Dendritic cell treated with granulocyte-macrophage colony-stimulating factor and Interleukin-4, amounts not matched to agents 40 ng/mL and 50 ng/mL, for 4 days (primary cell): Measurements from ENCODE around the gene H2BK1.

Experiments
- H3K27ac Mint-ChIP-seq: one replicate; pipeline ENCODE4 v1.8.0; 2022; ENCODE audit warnings: mild to moderate bottlenecking, mixed read lengths
- H3K27me3 Mint-ChIP-seq: one replicate; pipeline ENCODE4 v1.8.0; 2022; ENCODE audit warnings: mild to moderate bottlenecking, mixed read lengths
- H3K36me3 Mint-ChIP-seq: one replicate; pipeline ENCODE4 v1.8.0; 2022; ENCODE audit warnings: low read depth, mixed read lengths
- H3K4me1 Mint-ChIP-seq: one replicate; pipeline ENCODE4 v1.8.0; 2022; ENCODE audit warnings: low read depth, mixed read lengths
- H3K4me3 Mint-ChIP-seq: one replicate; pipeline ENCODE4 v1.8.0; 2022; ENCODE audit warnings: mild to moderate bottlenecking, moderate library complexity, mixed read lengths
- H3K9me3 Mint-ChIP-seq: one replicate; pipeline ENCODE4 v1.8.0; 2022; ENCODE audit warnings: mixed read lengths
- intact Hi-C: fragments of 100-400 bp; cut with micrococcal nuclease; formaldehyde crosslinking; loops from one replicate; pipeline ENCODE4 v1.15.0; 2022

Gene H2BK1

GRCh38 chr7:151210087-151210854, at the start of gene H2BK1:
H2BK1 (minus strand) TSS chr7:151210488; CDS start chr7:151210318, 170 bp downstream.
- Mint-ChIP-seq H3K27me3 (peaks cover 28% of the 10 kb centered on the region), H3K27ac (no peak within 1 kb of the TSS), H3K4me3 (no peak within 1 kb of the TSS), H3K36me3 (peaks cover 42% of the 10 kb centered on the region), H3K4me1 (no peaks in the 10 kb centered on the region), H3K9me3 (no peaks in the 10 kb centered on the region)
- intact Hi-C loops: no loop called here

GRCh38 chr7:151257990-151258389, 47.7 kb upstream of the H2BK1 start:
- Mint-ChIP-seq H3K9me3 (no peaks in the 10 kb centered on the region), H3K27ac (no peak overlapping the region), H3K36me3 (no peaks in the 10 kb centered on the region), H3K4me1 (no peaks in the 10 kb centered on the region), H3K4me3 (no peak overlapping the region), H3K27me3 (peaks cover 51% of the 10 kb centered on the region)
- intact Hi-C loops: no loop called here

DNA sequence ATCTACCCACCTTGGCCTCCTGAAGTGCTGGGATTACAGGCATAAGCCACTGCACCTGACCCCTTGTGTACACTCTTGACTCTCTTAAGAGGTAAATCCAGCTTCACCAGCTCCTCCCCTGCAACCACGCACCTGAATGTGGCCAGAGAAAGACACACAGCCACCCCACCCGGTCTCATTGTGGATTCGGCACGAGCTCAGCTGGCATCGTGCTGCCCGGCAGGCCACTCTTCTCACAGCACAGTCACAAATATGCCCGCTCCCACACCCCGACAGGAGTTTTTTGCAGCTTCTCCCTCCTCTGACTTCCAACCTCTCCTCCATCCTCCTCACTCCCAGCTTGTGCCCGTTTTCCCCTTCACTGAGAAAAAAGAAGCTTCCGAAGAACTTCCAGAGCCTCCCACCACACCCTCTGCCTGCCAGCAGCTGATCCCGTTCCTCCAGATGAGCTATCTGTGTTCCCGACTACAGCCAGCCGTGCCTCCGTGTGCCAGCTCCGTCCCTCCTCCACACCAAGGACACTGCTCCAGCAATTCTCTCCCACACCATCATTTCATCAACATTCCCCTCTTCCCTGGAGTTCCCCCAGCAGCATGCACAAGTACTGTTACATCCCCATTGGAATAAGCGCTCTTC, 46.2 kb upstream of the H2BK1 start:
- H3K9me3 Mint-ChIP-seq: no peaks in the 10 kb centered on the region
- H3K36me3 Mint-ChIP-seq: no peaks in the 10 kb centered on the region
- intact Hi-C loops: no loop called here
- H3K4me3 Mint-ChIP-seq: no peak overlapping the region
- peaks cover 8% of the 10 kb centered on the region for H3K4me1 Mint-ChIP-seq
- no peak overlapping the region for H3K27ac Mint-ChIP-seq
- H3K27me3 Mint-ChIP-seq: peaks cover 58% of the 10 kb centered on the region

- Mint-ChIP-seq H3K27me3 (peaks cover 65% of the 10 kb centered on the region), H3K27ac (no peak overlapping the region), H3K36me3 (no peaks in the 10 kb centered on the region), H3K4me3 (no peak overlapping the region), H3K9me3 (no peaks in the 10 kb centered on the region), H3K4me1 (peaks cover 17% of the 10 kb centered on the region)
- intact Hi-C loops: no loop called here
Observed at GRCh38 chr7:151255390-151255789, 45.1 kb upstream of the H2BK1 start.

DNA sequence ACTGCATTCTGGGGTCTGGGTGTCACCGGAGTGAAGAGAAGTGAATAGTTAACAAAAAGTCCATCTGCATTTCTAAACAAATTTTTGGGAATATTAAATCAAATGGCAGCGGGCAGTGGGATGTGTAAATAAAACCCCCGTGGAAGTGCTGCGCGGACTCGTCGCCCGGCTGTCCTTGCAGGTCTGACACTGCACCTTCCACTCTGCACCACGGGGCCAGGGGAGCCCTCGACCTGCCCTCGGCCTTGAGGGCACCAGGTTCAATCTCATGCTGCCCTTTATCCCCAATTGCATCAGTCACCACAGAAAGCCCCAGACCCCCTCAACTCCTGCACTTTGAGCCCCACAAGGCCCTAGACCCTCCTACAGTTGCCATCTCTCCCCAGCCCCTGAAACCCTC, 44.6 kb upstream of the H2BK1 start:
- peaks cover 23% of the 10 kb centered on the region for H3K4me1 Mint-ChIP-seq
- H3K27me3 Mint-ChIP-seq: peaks cover 70% of the 10 kb centered on the region
- H3K36me3 Mint-ChIP-seq: no peaks in the 10 kb centered on the region
- H3K4me3 Mint-ChIP-seq: no peak overlapping the region
- intact Hi-C loops: no loop called here
- no peaks in the 10 kb centered on the region for H3K9me3 Mint-ChIP-seq
- no peak overlapping the region for H3K27ac Mint-ChIP-seq

DNA sequence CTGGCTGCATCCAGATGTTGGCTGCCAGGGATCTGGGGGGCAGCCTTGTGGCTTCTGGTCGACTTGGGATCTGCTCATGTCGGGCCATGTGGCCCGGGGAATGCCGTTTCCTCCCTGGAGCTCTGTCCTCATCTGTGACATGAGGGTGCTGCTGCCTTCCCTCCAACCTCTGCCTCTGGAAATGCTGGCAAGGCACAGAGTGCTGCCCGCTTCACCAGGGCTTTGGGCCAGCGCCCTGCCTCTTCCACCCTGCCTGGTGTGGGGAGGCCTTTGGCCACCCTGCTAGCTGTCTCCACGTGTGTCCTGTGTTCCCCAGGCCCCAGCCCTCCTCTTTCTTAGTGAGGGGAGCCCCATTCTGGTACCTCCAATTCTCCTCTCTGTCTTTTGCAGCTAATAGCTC, 44.0 kb upstream of the H2BK1 start:
- Mint-ChIP-seq H3K4me1 (peaks cover 28% of the 10 kb centered on the region), H3K36me3 (no peaks in the 10 kb centered on the region), H3K9me3 (no peaks in the 10 kb centered on the region), H3K27me3 (peaks cover 74% of the 10 kb centered on the region), H3K27ac (no peak overlapping the region), H3K4me3 (no peak overlapping the region)
- intact Hi-C loops: no loop called here

DNA sequence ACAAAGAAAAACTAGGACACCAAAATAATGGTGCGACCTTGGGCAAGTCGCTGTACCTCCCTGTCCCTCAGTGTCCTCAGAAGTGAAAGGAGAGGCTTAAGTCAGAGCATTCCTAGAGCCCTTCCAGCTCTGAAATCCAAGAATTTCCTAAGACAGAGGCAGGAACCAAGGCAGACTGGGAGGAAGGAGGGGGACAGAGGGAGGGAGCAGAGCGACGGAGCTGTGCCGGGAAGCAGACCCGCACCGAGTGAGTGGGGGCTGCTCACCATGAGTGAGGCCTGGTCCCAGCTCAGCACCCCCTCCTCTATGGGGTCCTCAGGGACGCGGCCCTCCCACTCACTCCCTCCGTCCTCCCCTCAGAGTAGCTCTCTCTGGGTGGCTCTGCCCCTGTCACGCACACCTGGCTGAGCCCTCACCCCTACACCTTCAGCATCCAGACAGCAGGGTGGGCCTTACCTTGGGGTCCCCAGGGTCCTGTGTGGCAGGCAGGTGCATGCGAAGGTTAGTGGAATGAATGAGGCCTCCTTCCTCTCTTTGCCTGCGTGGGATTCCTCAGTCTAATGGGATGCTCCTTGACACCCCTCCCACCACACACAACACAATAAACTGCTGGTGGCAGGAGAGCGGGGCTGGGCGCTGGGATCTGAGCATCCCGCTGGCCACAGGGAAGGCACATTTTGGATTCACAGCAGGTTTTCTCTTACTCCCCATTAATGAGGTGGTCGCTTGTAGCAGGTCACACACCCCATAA, 42.8 kb upstream of the H2BK1 start:
- intact Hi-C loops: no loop called here
- peaks cover 82% of the 10 kb centered on the region for H3K27me3 Mint-ChIP-seq
- peaks cover 37% of the 10 kb centered on the region for H3K4me1 Mint-ChIP-seq
- no peak overlapping the region for H3K4me3 Mint-ChIP-seq
- no peaks in the 10 kb centered on the region for H3K9me3 Mint-ChIP-seq
- no peaks in the 10 kb centered on the region for H3K36me3 Mint-ChIP-seq
- no peak overlapping the region for H3K27ac Mint-ChIP-seq

DNA sequence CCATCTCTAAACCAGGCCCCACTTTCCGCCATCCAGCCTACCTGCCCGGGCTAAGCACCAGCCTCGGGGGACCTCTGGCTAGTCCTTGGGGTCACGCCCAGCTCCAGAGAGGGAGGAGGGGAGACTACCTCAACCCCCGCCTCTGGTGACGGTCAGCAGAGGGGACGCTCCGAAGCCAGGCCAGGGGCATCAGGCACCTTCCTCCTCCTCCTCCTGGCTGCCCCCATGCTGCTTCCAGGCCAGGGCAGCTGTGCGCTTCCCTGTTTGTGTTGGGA, 42.2 kb upstream of the H2BK1 start:
- Mint-ChIP-seq H3K9me3 (no peaks in the 10 kb centered on the region), H3K4me3 (no peak overlapping the region), H3K36me3 (no peaks in the 10 kb centered on the region), H3K4me1 (peaks cover 43% of the 10 kb centered on the region), H3K27ac (no peak overlapping the region), H3K27me3 (peaks cover 83% of the 10 kb centered on the region)
- intact Hi-C loops: no loop called here

DNA sequence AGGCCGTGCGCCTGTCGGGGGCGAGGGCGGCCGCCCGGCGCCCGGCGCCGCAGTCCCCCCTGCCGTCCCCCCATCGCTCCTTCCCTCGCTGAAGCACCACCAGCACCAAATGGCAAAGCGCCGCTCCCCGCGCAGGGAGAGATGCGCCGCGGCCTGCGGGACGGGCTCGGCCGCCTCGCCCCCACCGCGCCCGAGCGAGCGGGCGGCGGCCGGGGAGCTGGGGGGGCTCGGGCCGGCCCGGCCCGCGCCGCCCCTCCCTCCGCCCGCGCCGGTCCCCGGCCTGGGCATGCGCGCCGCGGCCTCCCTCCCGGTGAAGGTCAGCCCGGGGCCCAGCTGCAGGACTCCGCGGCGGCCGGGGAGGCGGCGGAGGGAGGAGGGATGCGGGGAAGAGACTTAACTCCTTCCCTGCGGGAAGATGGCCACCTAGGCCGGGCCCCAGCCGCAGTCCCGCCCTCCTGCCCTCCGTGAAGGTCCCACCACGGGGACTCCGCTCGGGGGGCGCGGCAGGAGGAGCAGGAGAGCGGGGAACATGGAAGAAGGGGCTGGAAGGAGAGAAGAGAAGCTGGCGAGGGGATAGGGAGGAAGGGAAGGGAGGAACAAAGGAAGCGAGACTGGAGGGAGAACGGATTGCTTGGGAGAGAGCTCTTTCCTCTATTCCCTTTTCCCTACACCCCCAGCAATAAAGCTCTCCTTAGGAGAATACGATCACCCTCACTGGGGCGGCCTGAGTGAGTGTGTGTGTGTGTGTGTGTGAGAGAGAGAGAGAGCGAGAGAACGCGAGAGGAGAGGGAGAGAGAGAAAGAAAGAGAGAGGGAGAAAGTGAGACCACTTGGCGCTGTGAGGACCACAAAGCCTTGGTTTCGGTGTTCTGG, 41.6 kb upstream of the H2BK1 start:
- H3K4me3 Mint-ChIP-seq: peak overlapping the region; percentile 69
- H3K27me3 Mint-ChIP-seq: peaks cover 86% of the 10 kb centered on the region
- intact Hi-C loops: no loop called here
- peaks cover 44% of the 10 kb centered on the region for H3K4me1 Mint-ChIP-seq
- no peaks in the 10 kb centered on the region for H3K9me3 Mint-ChIP-seq
- H3K27ac Mint-ChIP-seq: no peak overlapping the region
- no peaks in the 10 kb centered on the region for H3K36me3 Mint-ChIP-seq

DNA sequence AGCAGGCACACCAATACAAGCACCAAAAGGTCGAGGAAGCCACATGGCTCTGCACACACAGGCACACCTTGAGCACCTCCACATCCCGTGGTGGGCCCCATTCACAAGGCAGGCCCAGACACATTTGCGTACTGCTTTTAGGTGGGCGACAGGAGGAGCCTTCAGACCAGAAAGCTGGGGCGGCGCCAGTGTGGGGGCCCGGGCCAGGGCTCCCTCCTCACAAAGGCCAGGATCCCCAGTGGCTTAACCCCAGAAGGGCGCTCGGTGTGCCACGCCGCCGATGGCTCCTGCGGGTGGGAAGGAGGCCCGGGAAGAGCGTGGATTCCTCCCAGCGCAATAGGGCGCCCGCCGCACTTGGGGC, 41.0 kb upstream of the H2BK1 start:
- intact Hi-C loops: no loop called here
- peak overlapping the region; percentile 15 for H3K4me3 Mint-ChIP-seq
- H3K27me3 Mint-ChIP-seq: peaks cover 87% of the 10 kb centered on the region
- H3K9me3 Mint-ChIP-seq: no peaks in the 10 kb centered on the region
- H3K4me1 Mint-ChIP-seq: peaks cover 44% of the 10 kb centered on the region
- H3K36me3 Mint-ChIP-seq: no peaks in the 10 kb centered on the region
- no peak overlapping the region for H3K27ac Mint-ChIP-seq

DNA sequence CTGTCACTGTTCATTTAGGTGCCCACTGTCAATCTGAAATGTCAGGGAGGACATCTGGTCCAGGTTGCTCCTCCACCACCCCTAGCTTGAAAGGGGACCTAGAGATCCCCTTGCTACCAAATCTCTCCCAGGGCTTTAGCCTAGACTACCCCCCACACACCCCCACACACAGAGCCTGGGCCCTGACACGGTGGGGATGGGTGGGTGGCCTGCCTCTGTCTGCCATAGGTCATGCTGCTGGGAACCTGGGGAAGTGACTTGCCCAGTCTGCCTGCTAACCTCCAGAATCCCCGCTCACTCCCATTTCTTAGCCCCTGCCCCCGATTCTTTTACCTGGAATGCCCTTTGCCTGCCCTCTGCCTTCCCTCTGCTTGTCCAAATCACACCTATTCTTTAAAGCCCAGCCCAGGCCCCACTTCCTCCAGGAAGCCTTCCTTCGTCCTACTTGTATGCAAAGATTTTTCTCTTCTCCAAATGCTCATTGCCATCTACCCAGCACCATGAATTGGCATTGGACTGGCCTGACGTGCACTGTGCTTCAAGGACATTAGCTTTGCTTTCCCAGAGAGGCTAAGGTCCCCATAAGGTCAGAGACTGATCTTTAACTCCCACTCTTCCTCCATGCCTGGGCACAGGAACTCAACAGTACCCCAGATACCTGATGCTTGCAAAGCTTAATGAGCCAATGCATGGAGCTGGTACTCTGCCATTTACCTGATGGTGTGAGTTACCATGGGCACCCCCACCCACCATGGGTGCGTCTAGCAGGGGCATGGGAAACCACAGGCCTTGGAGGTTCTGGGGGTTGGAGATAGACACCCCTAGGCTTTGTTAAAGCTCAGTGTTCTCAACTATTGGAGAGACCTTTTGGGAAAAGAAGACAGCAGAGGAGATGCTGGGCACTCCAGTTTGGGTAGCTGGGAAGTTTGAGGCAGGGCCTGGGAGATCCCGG, 40.2 kb upstream of the H2BK1 start:
- Mint-ChIP-seq H3K4me1 (peaks cover 44% of the 10 kb centered on the region), H3K4me3 (no peak overlapping the region), H3K9me3 (no peaks in the 10 kb centered on the region), H3K27ac (no peak overlapping the region), H3K36me3 (no peaks in the 10 kb centered on the region), H3K27me3 (peaks cover 88% of the 10 kb centered on the region)
- intact Hi-C loops: no loop called here

- Mint-ChIP-seq H3K9me3 (no peaks in the 10 kb centered on the region), H3K36me3 (no peaks in the 10 kb centered on the region), H3K4me3 (peak overlapping the region; percentile 59), H3K27ac (peak overlapping the region; percentile 45), H3K27me3 (peaks cover 88% of the 10 kb centered on the region), H3K4me1 (peaks cover 44% of the 10 kb centered on the region)
- intact Hi-C loops: no loop called here
Observed at GRCh38 chr7:151249732-151250072, 39.4 kb upstream of the H2BK1 start.
